Esophagus (tissue), 2 donors: Measurements from ENCODE around the gene ADM. TPM values are rescaled to one million over a fixed set of nuclear protein-coding genes. Genes with fewer than 3 reads are reported as not detected.
"Not testable (repeated sequence)": the region's sequence is repeated elsewhere in the genome, so short reads cannot be mapped to it uniquely, and the experiment has no call there.

Source experiments
- H3K27ac ChIP-seq, 2 donors: one replicate each; pipeline ENCODE4 v1.5.1; 2013; ENCODE audit warnings: low read depth in 2 of 2, mild to moderate bottlenecking in 2 of 2, inconsistent platforms in 1 of 2, low read length in 1 of 2, moderate library complexity in 1 of 2
- H3K27me3 ChIP-seq, 2 donors: one replicate each; pipeline ENCODE4 v1.6.1; 2013; ENCODE audit warnings: low read length in 2 of 2, control low read depth in 1 of 2, mild to moderate bottlenecking in 1 of 2; ENCODE audit not compliant: insufficient read depth in 2 of 2, control insufficient read depth in 1 of 2
- H3K36me3 ChIP-seq, 2 donors: one replicate each; pipeline ENCODE4 v1.6.1; 2013; ENCODE audit warnings: low read length in 1 of 2; ENCODE audit not compliant: control insufficient read depth in 2 of 2, insufficient read depth in 2 of 2
- H3K4me1 ChIP-seq, 2 donors: one replicate each; pipeline ENCODE4 v1.6.1; 2013; ENCODE audit warnings: low read length in 1 of 2; ENCODE audit not compliant: control insufficient read depth in 2 of 2, insufficient read depth in 2 of 2
- H3K4me3 ChIP-seq, 2 donors: one replicate each; pipeline ENCODE4 v1.5.1; 2013; ENCODE audit warnings: low read length in 2 of 2, mild to moderate bottlenecking in 2 of 2, low read depth in 1 of 2, moderate library complexity in 1 of 2
- H3K9me3 ChIP-seq, 2 donors: one replicate each; pipeline ENCODE4 v1.6.1; 2013; ENCODE audit warnings: mild to moderate bottlenecking in 2 of 2, low read depth in 1 of 2, low read length in 1 of 2, moderate library complexity in 1 of 2; ENCODE audit not compliant: control insufficient read depth in 2 of 2, insufficient read depth in 1 of 2
- WGBS, 2 donors: extraction: QIAGEN DNeasy Blood & Tissue Kit; methylation state at CpG; one replicate each; pipeline ENCODE4 v1.1.7; 2013; 5-methylcytosine and 5-hydroxymethylcytosine counted together
- polyA plus RNA-seq, 2 donors: library from polyadenylated mRNA; stranded (reverse); fragments of 200-250 nt; gene quantifications; one replicate each; pipeline ENCODE4 v1.2.3, GENCODE V29; 2013
- donor health status: healthy with polysubstance abuse.
- donor health status: Bipolar disorder and iron deficiency.

Gene ADM, protein sequence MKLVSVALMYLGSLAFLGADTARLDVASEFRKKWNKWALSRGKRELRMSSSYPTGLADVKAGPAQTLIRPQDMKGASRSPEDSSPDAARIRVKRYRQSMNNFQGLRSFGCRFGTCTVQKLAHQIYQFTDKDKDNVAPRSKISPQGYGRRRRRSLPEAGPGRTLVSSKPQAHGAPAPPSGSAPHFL
- 10 to 100 TPM; 33.9 to 52.1 TPM for polyA plus RNA-seq

DNA sequence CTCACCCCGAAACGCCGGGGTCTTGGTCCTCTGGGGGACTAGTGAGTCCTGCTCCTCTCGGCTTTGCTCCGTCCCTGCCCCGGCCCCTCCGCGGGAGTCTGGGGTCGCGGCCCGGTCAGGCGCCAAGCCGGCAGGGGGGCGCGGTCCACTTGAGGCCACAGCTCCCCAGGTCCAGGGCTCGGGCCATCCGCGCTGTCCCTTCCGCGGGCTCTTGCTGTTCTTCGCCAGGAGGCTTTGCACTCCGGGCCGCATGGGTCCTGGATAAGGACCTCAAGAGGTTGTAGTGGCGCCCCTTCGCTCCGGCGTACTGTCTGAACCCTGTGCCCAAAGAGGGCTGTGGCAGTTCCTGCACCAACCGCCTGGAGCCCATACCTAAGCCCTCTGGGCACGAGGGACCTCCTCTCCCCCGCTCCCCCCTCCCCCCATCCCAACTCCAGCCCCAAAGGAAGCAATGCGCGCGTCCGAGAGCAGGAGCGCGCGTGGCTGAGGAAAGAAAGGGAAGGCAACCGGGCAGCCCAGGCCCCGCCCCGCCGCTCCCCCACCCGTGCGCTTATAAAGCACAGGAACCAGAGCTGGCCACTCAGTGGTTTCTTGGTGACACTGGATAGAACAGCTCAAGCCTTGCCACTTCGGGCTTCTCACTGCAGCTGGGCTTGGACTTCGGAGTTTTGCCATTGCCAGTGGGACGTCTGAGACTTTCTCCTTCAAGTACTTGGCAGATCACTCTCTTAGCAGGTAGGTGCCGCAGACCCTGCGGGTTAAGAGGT, at the start of gene ADM:
Gene ADM (plus strand): TSS at position 579 of the 767 bp plus-strand sequence. CDS start 628 bp downstream, outside the sequence.
- WGBS, 2 donors = 2% methylated on average over 40 to 48 of the region's 48 CpGs
- Histone ChIP-seq H3K27me3 (no peaks in the 10 kb centered on the region), H3K36me3 (peaks cover 0 to 2% of the 10 kb centered on the region in 2 donors), H3K4me1 (peaks cover 0 to 16% of the 10 kb centered on the region in 2 donors), H3K9me3 (no peaks in the 10 kb centered on the region), H3K27ac (peak within 1 kb of the TSS; percentile 92 to 93), H3K4me3 (peak within 1 kb of the TSS; percentile 83 to 89)

DNA sequence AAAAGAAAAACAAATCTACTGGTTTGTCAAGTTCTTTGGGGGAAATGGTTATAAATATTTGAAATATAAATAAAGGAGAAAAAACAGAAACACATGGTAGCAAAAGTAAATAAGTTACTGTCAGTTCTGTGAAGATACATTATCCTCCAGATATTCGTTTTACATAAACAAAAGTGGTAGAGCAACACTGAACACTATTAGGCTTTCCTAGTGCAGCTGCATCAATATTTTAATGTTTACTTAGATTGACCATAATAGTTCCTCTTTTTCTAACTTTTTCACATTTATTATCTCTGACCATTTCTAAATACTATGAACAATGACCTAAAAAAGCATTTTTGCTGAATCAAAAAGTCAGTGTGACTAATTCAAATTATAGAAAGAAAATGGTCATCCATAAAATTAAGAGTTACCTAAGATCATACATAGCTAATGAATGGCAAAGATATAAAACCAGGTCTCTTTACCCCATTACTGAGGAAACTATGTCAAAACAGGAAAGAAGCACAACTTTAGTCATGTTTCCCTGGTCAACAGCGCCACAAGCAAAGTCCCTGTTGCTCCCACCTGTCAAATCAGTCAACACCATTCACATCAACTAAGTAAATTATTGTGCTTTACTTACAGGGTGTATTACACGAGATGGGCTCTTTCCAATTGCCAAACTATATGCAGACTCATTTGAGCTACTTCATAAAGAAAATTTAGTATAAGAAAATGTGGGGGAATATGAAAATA, 49.3 kb upstream of the ADM start:
- WGBS, 2 donors = 70 to 71% methylated on average over 3 of the region's 3 CpGs
- no peaks in the 10 kb centered on the region for H3K27me3 ChIP-seq
- H3K4me1 ChIP-seq = no peaks in the 10 kb centered on the region
- no peaks in the 10 kb centered on the region for H3K9me3 ChIP-seq
- no peak overlapping the region for H3K27ac ChIP-seq
- no peaks in the 10 kb centered on the region for H3K36me3 ChIP-seq
- no peak overlapping the region for H3K4me3 ChIP-seq

GRCh38 chr11:10257478-10257877, 47.4 kb upstream of the ADM start:
- WGBS, 2 donors = 89 to 93% methylated on average over 4 of the region's 4 CpGs
- no peaks in the 10 kb centered on the region for H3K36me3 ChIP-seq

GRCh38 chr11:10261821-10262220, 43.1 kb upstream of the ADM start:
- Histone ChIP-seq H3K4me1 (no peaks in the 10 kb centered on the region), H3K36me3 (no peaks in the 10 kb centered on the region), H3K27ac (no peak overlapping the region), H3K4me3 (no peak overlapping the region), H3K9me3 (no peaks in the 10 kb centered on the region), H3K27me3 (no peaks in the 10 kb centered on the region)

More at GRCh38 chr11:10257478-10257877, 47.4 kb upstream of the ADM start:
- Histone ChIP-seq H3K4me3 (no peak overlapping the region), H3K27ac (no peak overlapping the region), H3K9me3 (no peaks in the 10 kb centered on the region), H3K27me3 (no peaks in the 10 kb centered on the region), H3K4me1 (no peaks in the 10 kb centered on the region)

GRCh38 chr11:10263929-10264328, 40.9 kb upstream of the ADM start:
- Histone ChIP-seq H3K4me3 (no peak overlapping the region), H3K27ac (no peak overlapping the region), H3K27me3 (no peaks in the 10 kb centered on the region), H3K36me3 (no peaks in the 10 kb centered on the region), H3K9me3 (no peaks in the 10 kb centered on the region), H3K4me1 (no peaks in the 10 kb centered on the region)

DNA sequence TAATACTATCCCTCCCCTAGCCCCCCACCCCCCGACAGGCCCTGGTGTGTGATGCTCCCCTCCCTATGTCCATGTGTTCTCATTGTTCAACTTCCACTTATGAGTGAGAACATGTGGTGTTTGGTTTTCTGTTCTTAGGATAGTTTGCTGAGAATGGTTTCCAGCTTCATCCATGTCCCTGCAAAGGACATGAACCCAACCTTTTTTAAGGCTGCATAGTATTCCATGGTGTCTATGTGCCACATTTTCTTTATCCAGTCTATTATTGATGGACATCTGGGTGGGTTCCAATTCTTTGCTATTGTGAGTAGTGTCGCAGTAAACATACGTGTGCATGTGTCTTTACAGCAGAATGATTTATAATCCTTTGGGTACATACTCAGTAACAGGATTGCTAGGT, 40.2 kb upstream of the ADM start:
- not testable (repeated sequence) for H3K27me3 ChIP-seq, H3K9me3 ChIP-seq, H3K36me3 ChIP-seq, H3K4me1 ChIP-seq, H3K27ac ChIP-seq, H3K4me3 ChIP-seq
- WGBS, 2 donors = 96 to 97% methylated on average over 3 of the region's 3 CpGs

DNA sequence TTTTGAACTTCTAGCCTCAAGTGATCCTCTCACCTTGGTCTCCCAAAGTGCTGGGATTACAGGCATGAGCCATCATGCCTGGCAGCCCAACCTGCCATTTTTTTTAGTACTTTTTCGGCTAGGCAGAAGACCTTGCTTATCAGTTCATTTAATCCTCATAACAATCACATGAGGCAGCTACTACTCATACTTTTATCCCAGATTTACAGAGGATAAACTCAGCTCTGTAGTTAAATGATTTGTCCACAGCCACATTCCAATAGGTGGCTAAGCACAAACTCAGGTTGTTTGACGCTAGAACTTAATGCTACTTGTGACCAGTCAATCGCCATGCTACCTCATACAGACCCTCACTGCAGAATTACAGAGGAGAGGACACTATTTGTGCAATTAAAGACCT, 38.9 kb upstream of the ADM start:
- Histone ChIP-seq H3K9me3 (no peaks in the 10 kb centered on the region), H3K4me3 (no peak overlapping the region), H3K36me3 (no peaks in the 10 kb centered on the region), H3K27me3 (no peaks in the 10 kb centered on the region), H3K27ac (no peak overlapping the region), H3K4me1 (no peaks in the 10 kb centered on the region)
- 91 to 92% methylated on average over 3 of the region's 3 CpGs for WGBS, 2 donors

DNA sequence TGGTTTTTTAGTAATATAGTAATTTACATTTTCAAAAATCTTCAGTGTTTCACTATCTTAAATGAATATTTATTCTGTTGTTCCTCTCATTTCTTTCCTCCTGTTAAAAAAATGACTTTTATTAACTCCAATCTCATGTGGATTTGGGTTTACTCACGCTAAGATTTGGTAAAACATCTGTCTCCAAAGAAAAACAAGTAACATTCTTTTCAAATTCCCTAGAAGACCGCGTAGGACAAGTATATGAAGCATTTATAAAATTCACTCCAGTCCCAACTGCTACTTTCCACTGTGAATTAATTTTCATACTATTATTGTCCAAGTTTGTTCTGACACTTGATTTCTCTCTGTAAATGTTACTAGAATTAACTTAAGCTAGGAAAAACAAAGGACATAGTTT, 37.1 kb upstream of the ADM start:
- no peaks in the 10 kb centered on the region for H3K9me3 ChIP-seq
- no peak overlapping the region for H3K4me3 ChIP-seq
- no peak overlapping the region for H3K27ac ChIP-seq
- 85 to 89% methylated on average over 3 of the region's 3 CpGs for WGBS, 2 donors
- no peaks in the 10 kb centered on the region for H3K36me3 ChIP-seq
- H3K27me3 ChIP-seq = no peaks in the 10 kb centered on the region
- H3K4me1 ChIP-seq = no peaks in the 10 kb centered on the region

DNA sequence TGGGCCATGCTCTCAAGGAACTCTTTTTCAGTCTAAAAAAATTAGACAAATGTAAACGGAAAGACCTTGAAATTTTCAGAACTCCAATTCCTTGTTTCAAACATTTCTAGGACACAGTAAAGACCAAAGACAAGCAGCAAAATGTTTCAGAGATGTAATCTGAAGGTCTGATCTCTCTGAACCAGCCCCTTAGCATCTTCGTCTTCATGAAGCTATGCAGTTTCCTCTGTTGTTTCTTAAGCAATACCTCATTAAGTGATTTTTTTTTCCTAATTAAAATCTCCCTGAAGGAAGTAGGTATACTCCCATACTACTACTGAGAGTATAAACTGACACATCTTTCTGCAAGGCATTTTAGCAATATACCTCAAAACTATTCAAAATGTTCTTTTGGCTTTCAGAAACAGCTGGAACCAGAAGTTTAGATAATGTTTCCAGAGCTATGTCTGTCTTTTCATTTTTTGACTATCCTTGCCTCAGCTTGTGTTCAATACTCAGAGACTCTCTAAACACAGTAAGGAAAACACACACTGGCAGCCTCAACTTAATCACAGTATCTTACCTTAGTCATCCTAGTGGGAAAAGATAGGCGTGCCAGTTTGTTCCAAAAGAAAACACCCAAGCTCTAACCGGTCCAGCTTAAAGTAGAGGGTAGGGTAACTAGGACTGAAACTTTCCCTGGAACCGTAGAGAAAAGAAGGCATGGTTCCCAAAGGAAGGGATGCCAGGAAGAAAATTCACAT, 36.0 kb upstream of the ADM start:
- Histone ChIP-seq H3K36me3 (no peaks in the 10 kb centered on the region), H3K4me1 (no peaks in the 10 kb centered on the region), H3K27me3 (no peaks in the 10 kb centered on the region), H3K4me3 (no peak overlapping the region), H3K27ac (no peak overlapping the region), H3K9me3 (no peaks in the 10 kb centered on the region)
- 65 to 81% methylated on average over 5 of the region's 5 CpGs for WGBS, 2 donors
